Astrocyte of the cerebellum (primary cell): ENCODE measurements around the gene PRSS27.

Experiments
- DNase-seq: peaks from one replicate; pipeline ENCODE4 v3.0.0-alpha.2; 2011; ENCODE audit warnings: low read depth
- H3K4me3 ChIP-seq: 2 replicates; pipeline ENCODE4 v1.5.1; 2011; ENCODE audit warnings: mild to moderate bottlenecking, low read depth, low read length, moderate library complexity
- CTCF ChIP-seq: IDR thresholded peaks from 2 replicates; pipeline ENCODE4 v1.5.1; 2012; ENCODE audit warnings: low read length, low read depth, moderate library complexity, mild to moderate bottlenecking; ENCODE audit errors: missing control alignments
- in situ Hi-C: cut with HindIII; loops from 2 replicates; pipeline ENCODE4 v1.10.0; 2017; ENCODE audit warnings: low sequenced_read_pairs

Gene PRSS27

GRCh38 chr16:2719328-2720063, 528 bp downstream of the PRSS27 start:
- no peak overlapping the region for H3K4me3 ChIP-seq
- no peak for TF ChIP-seq CTCF
- no peak for DNase-seq
- in situ Hi-C loops, result no loop called here

GRCh38 chr16:2717383-2718263, 2.4 kb downstream of the PRSS27 start:
- no peak for DNase-seq

GRCh38 chr16:2716948-2717347, 3.1 kb downstream of the PRSS27 start:
- DNase-seq, result no peak
- TF ChIP-seq CTCF, result no peak
- H3K4me3 ChIP-seq, result no peak overlapping the region
- in situ Hi-C loops, result no loop called here

More at GRCh38 chr16:2717383-2718263, 2.4 kb downstream of the PRSS27 start:
- no peak overlapping the region for H3K4me3 ChIP-seq
- no peak for TF ChIP-seq CTCF
- in situ Hi-C loops, result no loop called here

- DNase-seq, result no peak
- no peak for TF ChIP-seq CTCF
- no peak overlapping the region for H3K4me3 ChIP-seq
- in situ Hi-C loops, result no loop called here
Measured at GRCh38 chr16:2715966-2716885, 3.8 kb downstream of the PRSS27 start.

GRCh38 chr16:2715519-2715918, 4.5 kb downstream of the PRSS27 start:
- TF ChIP-seq CTCF, result no peak
- no peak for DNase-seq
- no peak overlapping the region for H3K4me3 ChIP-seq
- in situ Hi-C loops, result no loop called here

GRCh38 chr16:2715064-2715463, 5.0 kb downstream of the PRSS27 start:
- no peak overlapping the region for H3K4me3 ChIP-seq
- no peak for DNase-seq
- in situ Hi-C loops, result no loop called here
- TF ChIP-seq CTCF, result no peak
